Measurements from ENCODE around the gene BANP. TPM values are rescaled to one million over a fixed set of nuclear protein-coding genes. Genes with fewer than 3 reads are reported as not detected.

Gene BANP
- total RNA-seq, 3 donors from 2014 or later (not counting 1 experiment from before 2014, with no cell fraction given), result 88.8 to 117 (median 117) TPM

GRCh38 chr16:88063211-88063773 lies 112.1 kb downstream of the BANP start:
- no peak for TF ChIP-seq CTCF (IDR thresholded peaks at IDR 0.05)
- peaks cover 4% of the 10 kb centered on the region for H3K4me1 ChIP-seq (ENCODE audit: control insufficient read depth, insufficient read depth, low read length)
- intact Hi-C loops (cut with micrococcal nuclease), result no loop called here
- no peaks in the 10 kb centered on the region for H3K9me3 ChIP-seq (ENCODE audit: control insufficient read depth, insufficient read depth, low read length)
- no peak for DNase-seq
- H3K4me3 ChIP-seq (ENCODE audit: low read length), result no peak overlapping the region
- H3K27ac ChIP-seq (ENCODE audit: low read length), result no peak overlapping the region
- Mint-ChIP-seq H3K9me3 (no peaks in the 10 kb centered on the region), H3K27ac (no peak overlapping the region), H3K36me3 (no peaks in the 10 kb centered on the region), H3K4me3 (no peak overlapping the region), H3K4me1 (peaks cover 0 to 4% of the 10 kb centered on the region in 2 donors), H3K27me3 (ENCODE audit: low read depth in 2 of 2) (no peaks in the 10 kb centered on the region)
- 98% methylated on average over 16 of the region's 16 CpGs for WGBS (ENCODE audit: insufficient coverage)
- H3K36me3 ChIP-seq (ENCODE audit: control insufficient read depth, insufficient read depth, low read length), result peaks cover 24% of the 10 kb centered on the region
- no peaks in the 10 kb centered on the region for H3K27me3 ChIP-seq (ENCODE audit: control insufficient read depth, insufficient read depth, low read length)
- no peak for ATAC-seq

- DNase-seq, result no peak
- Histone ChIP-seq H3K9me3 (ENCODE audit: control insufficient read depth, insufficient read depth, low read length) (no peaks in the 10 kb centered on the region), H3K27me3 (ENCODE audit: control insufficient read depth, insufficient read depth, low read length) (no peaks in the 10 kb centered on the region), H3K36me3 (ENCODE audit: control insufficient read depth, insufficient read depth, low read length) (peaks cover 21% of the 10 kb centered on the region), H3K27ac (ENCODE audit: low read length) (no peak overlapping the region), H3K4me1 (ENCODE audit: control insufficient read depth, insufficient read depth, low read length) (peaks cover 13% of the 10 kb centered on the region), H3K4me3 (ENCODE audit: low read length) (no peak overlapping the region)
- 95% methylated on average over 30 of the region's 31 CpGs for WGBS (ENCODE audit: insufficient coverage)
- H3K4me1 Mint-ChIP-seq, result peaks cover under 1 to 4% of the 10 kb centered on the region in 2 donors
- ATAC-seq, result no peak
- no peaks in the 10 kb centered on the region for H3K27me3 Mint-ChIP-seq (ENCODE audit: low read depth in 2 of 2)
- H3K27ac Mint-ChIP-seq, result no peak overlapping the region
- no peaks in the 10 kb centered on the region for H3K9me3 Mint-ChIP-seq
- H3K4me3 Mint-ChIP-seq, result no peak overlapping the region
- H3K36me3 Mint-ChIP-seq, result no peaks in the 10 kb centered on the region
- intact Hi-C loops (cut with micrococcal nuclease), result no loop called here
- no peak for TF ChIP-seq CTCF (IDR thresholded peaks at IDR 0.05)
These were observed 113.0 kb downstream of the BANP start for GRCh38 chr16:88064011-88064888.

- Mint-ChIP-seq H3K4me1 (peaks cover 9 to 10% of the 10 kb centered on the region in 2 donors), H3K27ac (no peak overlapping the region), H3K9me3 (no peaks in the 10 kb centered on the region), H3K4me3 (no peak overlapping the region), H3K27me3 (ENCODE audit: low read depth in 2 of 2) (no peaks in the 10 kb centered on the region), H3K36me3 (peaks cover 8% of the 10 kb centered on the region)
- Histone ChIP-seq H3K4me3 (ENCODE audit: low read length) (no peak overlapping the region), H3K9me3 (ENCODE audit: control insufficient read depth, insufficient read depth, low read length) (no peaks in the 10 kb centered on the region), H3K36me3 (ENCODE audit: control insufficient read depth, insufficient read depth, low read length) (peaks cover 26% of the 10 kb centered on the region), H3K27ac (ENCODE audit: low read length) (no peak overlapping the region), H3K27me3 (ENCODE audit: control insufficient read depth, insufficient read depth, low read length) (no peaks in the 10 kb centered on the region), H3K4me1 (ENCODE audit: control insufficient read depth, insufficient read depth, low read length) (peaks cover 17% of the 10 kb centered on the region)
- TF ChIP-seq CTCF (IDR thresholded peaks at IDR 0.05), result no peak
- intact Hi-C loops (cut with micrococcal nuclease), result no loop called here
- WGBS (ENCODE audit: insufficient coverage), result 95% methylated on average over 19 of the region's 19 CpGs
- ATAC-seq (no peak), DNase-seq (no peak)
These were observed 113.9 kb downstream of the BANP start for GRCh38 chr16:88064889-88065746.
